SH-SY5Y (cell line): ENCODE measurements around the gene LPAR6.

ENCODE experiments used
- GATA2 ChIP-seq: IDR thresholded peaks from 2 replicates; pipeline ENCODE4 v1.6.1; 2011; ENCODE audit warnings: mild to moderate bottlenecking, low read depth, low read length
- GATA3 ChIP-seq: IDR thresholded peaks from 2 replicates; pipeline ENCODE4 v1.6.1; 2011; ENCODE audit warnings: low read depth, mild to moderate bottlenecking, low read length, moderate library complexity

GRCh38 chr13:48448959-48449614 lies 36.2 kb upstream of the LPAR6 start:
- no peak for TF ChIP-seq GATA2
- TF ChIP-seq GATA3: no peak
